ENCODE data around the gene GNA12.

The GNA12 gene

GRCh38 chr7:2880051-2880450 is 35.9 kb upstream of the GNA12 start:
- no peaks in the 10 kb centered on the region for H3K9me3 ChIP-seq (ENCODE audit: severe bottlenecking)
- TF ChIP-seq CTCF (IDR thresholded peaks at IDR 0.05; ENCODE audit: poor library complexity, severe bottlenecking) = no peak
- DNase-seq (ENCODE audit: low spot score) (no peak), ATAC-seq (ENCODE audit: low read depth) (no peak)
- no peak overlapping the region for H3K4me3 ChIP-seq (ENCODE audit: severe bottlenecking)
- no peaks in the 10 kb centered on the region for H3K27me3 ChIP-seq (ENCODE audit: insufficient read depth, poor library complexity, severe bottlenecking)
- no peak overlapping the region for H3K27ac ChIP-seq (ENCODE audit: poor library complexity, severe bottlenecking)
- H3K4me1 ChIP-seq (ENCODE audit: insufficient read depth, poor library complexity, severe bottlenecking) = peaks cover 11% of the 10 kb centered on the region
- H3K36me3 ChIP-seq (ENCODE audit: low read depth) = no peaks in the 10 kb centered on the region

- ATAC-seq (ENCODE audit: low read depth) = no peak
- TF ChIP-seq CTCF (IDR thresholded peaks at IDR 0.05; ENCODE audit: poor library complexity, severe bottlenecking) = no peak
- Histone ChIP-seq H3K36me3 (ENCODE audit: low read depth) (no peaks in the 10 kb centered on the region), H3K27me3 (ENCODE audit: insufficient read depth, poor library complexity, severe bottlenecking) (no peaks in the 10 kb centered on the region), H3K4me1 (ENCODE audit: insufficient read depth, poor library complexity, severe bottlenecking) (peaks cover 11% of the 10 kb centered on the region), H3K27ac (ENCODE audit: poor library complexity, severe bottlenecking) (no peak overlapping the region), H3K4me3 (ENCODE audit: severe bottlenecking) (no peak overlapping the region), H3K9me3 (ENCODE audit: severe bottlenecking) (no peaks in the 10 kb centered on the region)
- no peak for DNase-seq (ENCODE audit: low spot score)
Observed at GRCh38 chr7:2879354-2879753, 35.2 kb upstream of the GNA12 start.

GRCh38 chr7:2878306-2878705 is 34.2 kb upstream of the GNA12 start:
- TF ChIP-seq CTCF (IDR thresholded peaks at IDR 0.05; ENCODE audit: poor library complexity, severe bottlenecking) = no peak
- H3K36me3 ChIP-seq (ENCODE audit: low read depth) = no peaks in the 10 kb centered on the region
- H3K27me3 ChIP-seq (ENCODE audit: insufficient read depth, poor library complexity, severe bottlenecking) = no peaks in the 10 kb centered on the region
- peaks cover 17% of the 10 kb centered on the region for H3K4me1 ChIP-seq (ENCODE audit: insufficient read depth, poor library complexity, severe bottlenecking)
- no peak for DNase-seq (ENCODE audit: low spot score)
- no peak overlapping the region for H3K4me3 ChIP-seq (ENCODE audit: severe bottlenecking)
- H3K27ac ChIP-seq (ENCODE audit: poor library complexity, severe bottlenecking) = no peak overlapping the region
- ATAC-seq (ENCODE audit: low read depth) = no peak
- H3K9me3 ChIP-seq (ENCODE audit: severe bottlenecking) = no peaks in the 10 kb centered on the region

GRCh38 chr7:2876031-2876731 is 32.1 kb upstream of the GNA12 start:
- Histone ChIP-seq H3K4me3 (ENCODE audit: severe bottlenecking) (no peak overlapping the region), H3K9me3 (ENCODE audit: severe bottlenecking) (no peaks in the 10 kb centered on the region), H3K36me3 (ENCODE audit: low read depth) (no peaks in the 10 kb centered on the region), H3K4me1 (ENCODE audit: insufficient read depth, poor library complexity, severe bottlenecking) (peaks cover 24% of the 10 kb centered on the region), H3K27me3 (ENCODE audit: insufficient read depth, poor library complexity, severe bottlenecking) (no peaks in the 10 kb centered on the region), H3K27ac (ENCODE audit: poor library complexity, severe bottlenecking) (peak overlapping the region; percentile 87)
- ATAC-seq (ENCODE audit: low read depth) (peak; percentile 82), DNase-seq (ENCODE audit: low spot score) (peak; percentile 84)
- TF ChIP-seq CTCF (IDR thresholded peaks at IDR 0.05; ENCODE audit: poor library complexity, severe bottlenecking) = no peak

Data from RWPE2 (cell line).